ENCODE measurements around the gene HK2. TPM values are rescaled to one million over a fixed set of nuclear protein-coding genes. Genes with fewer than 3 reads are reported as not detected.
"Not testable (repeated sequence)": the region's sequence is repeated elsewhere in the genome, so short reads cannot be mapped to it uniquely, and the experiment has no call there.

HK2 gene
- total and polyA plus RNA-seq, 2 donors (not counting 3 experiments of a cell fraction or from before 2014, with no cell fraction given) = 3.4 to 13.0 TPM

- no peak for TF ChIP-seq FOS (IDR thresholded peaks at IDR 0.05; ENCODE audit: borderline replicate concordance, insufficient read depth, low read length)
- H3K79me2 ChIP-seq (ENCODE audit: control insufficient read depth, insufficient read depth, low read length) = no peaks in the 10 kb centered on the region
- DNase-seq (ENCODE audit: low read depth, low spot score) (no peak), FAIRE-seq (no peak)
- dilution Hi-C loops (cut with MboI; ENCODE audit: extremely low pct_ligation_motif_present, low sequenced_read_pairs) = no loop called here
- no peak overlapping the region for H3K4me3 ChIP-seq (replicated peaks in 1 of 3; ENCODE audit: insufficient read depth in 1 of 3, low read depth in 1 of 3, low read length in 3 of 3)
- H3K9ac ChIP-seq (replicated peaks; ENCODE audit: extremely low read depth, insufficient read depth, low read length) = no peak overlapping the region
- no peaks in the 10 kb centered on the region for H3K4me1 ChIP-seq (ENCODE audit: control insufficient read depth, extremely low read depth, insufficient read depth, low read length)
- H2AFZ ChIP-seq (ENCODE audit: low read depth, low read length) = no peak overlapping the region
- no peaks in the 10 kb centered on the region for H3K9me3 ChIP-seq (replicated peaks; ENCODE audit: control insufficient read depth, insufficient read depth, low read length)
- H3K9me1 ChIP-seq (replicated peaks; ENCODE audit: control insufficient read depth, extremely low read depth, insufficient read depth, low read length) = no peaks in the 10 kb centered on the region
- POLR2A ChIA-PET = no interaction called here
- H3K4me2 ChIP-seq (ENCODE audit: insufficient read depth, low read length) = no peak overlapping the region
- H4K20me1 ChIP-seq (replicated peaks; ENCODE audit: control insufficient read depth, extremely low read depth, insufficient read depth, low read length) = no peaks in the 10 kb centered on the region
- H3K27ac ChIP-seq (ENCODE audit: insufficient read depth, low read depth, low read length) = no peak overlapping the region
- intact Hi-C loops (cut with micrococcal nuclease) = no loop called here
- no peaks in the 10 kb centered on the region for H3K27me3 ChIP-seq (ENCODE audit: control insufficient read depth in 2 of 2, insufficient read depth in 2 of 2, low read length in 2 of 2)
- H3K36me3 ChIP-seq (ENCODE audit: control insufficient read depth in 2 of 2, extremely low read depth in 1 of 2, insufficient read depth in 2 of 2, low read length in 2 of 2) = no peaks in the 10 kb centered on the region
- no TSS peak for BruUV-seq (replicated peaks)
- CTCF ChIA-PET = no interaction called here
Observed at GRCh38 chr2:74789271-74789670, 44.7 kb upstream of the HK2 start.

GRCh38 chr2:74792282-74792681 lies 41.6 kb upstream of the HK2 start:
- no TSS peak for BruUV-seq (replicated peaks)
- ChIA-PET CTCF (no interaction called here), POLR2A (interaction anchor here (0.6 kb wide), 1 partner anchor 176 kb away, joined by 3 read pairs; no protein-coding TSS in a partner anchor)
- Histone ChIP-seq H4K20me1 (replicated peaks; ENCODE audit: control insufficient read depth, extremely low read depth, insufficient read depth, low read length) (no peaks in the 10 kb centered on the region), H3K36me3 (ENCODE audit: control insufficient read depth in 2 of 2, extremely low read depth in 1 of 2, insufficient read depth in 2 of 2, low read length in 2 of 2) (no peaks in the 10 kb centered on the region), H3K79me2 (ENCODE audit: control insufficient read depth, insufficient read depth, low read length) (no peaks in the 10 kb centered on the region), H2AFZ (ENCODE audit: low read depth, low read length) (no peak overlapping the region), H3K27ac (ENCODE audit: insufficient read depth, low read depth, low read length) (no peak overlapping the region), H3K9me1 (replicated peaks; ENCODE audit: control insufficient read depth, extremely low read depth, insufficient read depth, low read length) (no peaks in the 10 kb centered on the region), H3K4me1 (ENCODE audit: control insufficient read depth, extremely low read depth, insufficient read depth, low read length) (no peaks in the 10 kb centered on the region), H3K9me3 (replicated peaks; ENCODE audit: control insufficient read depth, insufficient read depth, low read length) (no peaks in the 10 kb centered on the region), H3K4me2 (ENCODE audit: insufficient read depth, low read length) (no peak overlapping the region), H3K9ac (replicated peaks; ENCODE audit: extremely low read depth, insufficient read depth, low read length) (no peak overlapping the region), H3K4me3 (replicated peaks in 1 of 3; ENCODE audit: insufficient read depth in 1 of 3, low read depth in 1 of 3, low read length in 3 of 3) (no peak overlapping the region), H3K27me3 (ENCODE audit: control insufficient read depth in 2 of 2, insufficient read depth in 2 of 2, low read length in 2 of 2) (no peaks in the 10 kb centered on the region)
- no peak for TF ChIP-seq CTCF (IDR thresholded peaks at IDR 0.05; ENCODE audit: extremely low read depth in 1 of 2, insufficient read depth in 1 of 2, low read depth in 1 of 2, low read length in 2 of 2)
- no peak for TF ChIP-seq FOS (IDR thresholded peaks at IDR 0.05; ENCODE audit: borderline replicate concordance, insufficient read depth, low read length)
- no peak for TF ChIP-seq MAX (IDR thresholded peaks at IDR 0.05; ENCODE audit: insufficient read depth, insufficient read length)
- TF ChIP-seq POLR2A (IDR thresholded peaks at IDR 0.05; ENCODE audit: low read depth, low read length) = no peak
- no peak for TF ChIP-seq MYC (IDR thresholded peaks at IDR 0.05; ENCODE audit: low read depth, low read length)
- TF ChIP-seq GATA2 (IDR thresholded peaks at IDR 0.05; ENCODE audit: insufficient read depth, insufficient read length, low read depth, low read length) = no peak
- TF ChIP-seq POLR2AphosphoS5 (IDR thresholded peaks at IDR 0.05; ENCODE audit: insufficient read depth, low read depth, low read length) = no peak
- no peak for TF ChIP-seq EZH2 (IDR thresholded peaks at IDR 0.05; ENCODE audit: borderline replicate concordance, low read depth, low read length, severe bottlenecking)
- TF ChIP-seq JUN (IDR thresholded peaks at IDR 0.05; ENCODE audit: borderline replicate concordance, insufficient read depth, insufficient read length, low read depth) = no peak
- no peak for FAIRE-seq
- DNase-seq (ENCODE audit: low read depth, low spot score) = no peak
- intact Hi-C loops (cut with micrococcal nuclease) = no loop called here
- dilution Hi-C loops (cut with MboI; ENCODE audit: extremely low pct_ligation_motif_present, low sequenced_read_pairs) = no loop called here

GRCh38 chr2:74794878-74795277 lies 39.0 kb upstream of the HK2 start:
- H3K27ac ChIP-seq (ENCODE audit: insufficient read depth, low read depth, low read length); CTCF ChIA-PET; H3K4me1 ChIP-seq (ENCODE audit: control insufficient read depth, extremely low read depth, insufficient read depth, low read length); POLR2A ChIA-PET; H3K27me3 ChIP-seq (ENCODE audit: control insufficient read depth in 2 of 2, insufficient read depth in 2 of 2, low read length in 2 of 2); DNase-seq (ENCODE audit: low read depth, low spot score); intact Hi-C loops (cut with micrococcal nuclease); H2AFZ ChIP-seq (ENCODE audit: low read depth, low read length); H3K4me2 ChIP-seq (ENCODE audit: insufficient read depth, low read length); H3K9ac ChIP-seq (replicated peaks; ENCODE audit: extremely low read depth, insufficient read depth, low read length); H3K4me3 ChIP-seq (replicated peaks in 1 of 3; ENCODE audit: insufficient read depth in 1 of 3, low read depth in 1 of 3, low read length in 3 of 3); FAIRE-seq; H3K9me1 ChIP-seq (replicated peaks; ENCODE audit: control insufficient read depth, extremely low read depth, insufficient read depth, low read length); dilution Hi-C loops (cut with MboI; ENCODE audit: extremely low pct_ligation_motif_present, low sequenced_read_pairs); H3K79me2 ChIP-seq (ENCODE audit: control insufficient read depth, insufficient read depth, low read length); BruUV-seq (replicated peaks); H3K9me3 ChIP-seq (replicated peaks; ENCODE audit: control insufficient read depth, insufficient read depth, low read length); H3K36me3 ChIP-seq (ENCODE audit: control insufficient read depth in 2 of 2, extremely low read depth in 1 of 2, insufficient read depth in 2 of 2, low read length in 2 of 2); H4K20me1 ChIP-seq (replicated peaks; ENCODE audit: control insufficient read depth, extremely low read depth, insufficient read depth, low read length): not testable (repeated sequence)
